IPS-NIHi7 (cell line): ENCODE results near the gene POMGNT1.
A peak's percentile ranks its signal among the peaks of the same experiment; 100 is the strongest.
"Not testable (repeated sequence)": the region's sequence is repeated elsewhere in the genome, so short reads cannot be mapped to it uniquely, and the experiment has no call there.

Source experiments
- DNase-seq: peaks from one replicate; pipeline ENCODE4 v3.0.0; 2012; ENCODE audit warnings: mixed read lengths; ENCODE audit errors: extremely low spot score

The POMGNT1 gene

DNA sequence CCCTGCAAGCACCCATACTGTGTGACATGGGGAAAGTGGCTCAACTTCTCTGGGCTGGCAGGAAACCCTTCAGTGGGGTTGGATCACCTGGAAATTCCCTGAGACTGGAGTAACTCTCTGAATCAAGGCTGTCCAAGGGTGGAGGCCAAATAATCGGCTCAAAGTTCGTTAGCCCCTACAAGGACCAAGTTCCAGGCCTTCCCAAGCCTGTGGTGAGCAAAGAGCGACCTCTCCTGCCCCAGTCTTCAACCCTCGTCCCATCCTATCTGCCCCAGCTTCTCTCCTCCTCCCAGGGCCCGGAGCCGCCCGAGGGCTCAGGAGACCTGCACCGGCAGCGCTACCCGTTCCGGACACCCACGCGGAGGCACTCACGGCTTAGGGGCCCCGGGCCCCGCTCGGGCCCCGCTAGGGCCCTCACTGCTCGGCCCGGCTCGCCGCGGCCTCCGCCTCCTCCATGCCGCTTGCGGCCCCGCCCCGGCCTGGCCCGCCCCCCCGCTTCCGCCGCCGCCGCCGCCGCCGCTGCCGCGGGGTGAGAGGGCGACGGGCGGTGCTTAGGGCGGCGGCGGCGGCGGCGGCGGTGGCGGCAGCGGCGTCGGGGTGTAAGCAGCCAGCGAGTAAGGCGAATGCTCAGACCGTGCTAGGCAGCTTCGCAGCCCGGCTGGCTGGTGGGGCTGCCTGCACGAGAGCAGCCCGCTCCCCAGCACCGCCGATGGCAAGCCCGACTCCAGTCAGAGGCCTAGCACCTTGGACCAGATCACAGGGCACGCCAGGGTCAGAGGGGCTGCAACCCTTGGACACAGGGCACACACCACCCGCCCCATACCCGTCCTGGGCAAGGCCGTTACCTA lies at the start of gene POMGNT1:
Gene POMGNT1 (minus strand): TSS at position 471 of the 848 bp plus-strand sequence. CDS start 613 bp downstream, outside the sequence.
- DNase-seq, result peak; percentile 94

DNA sequence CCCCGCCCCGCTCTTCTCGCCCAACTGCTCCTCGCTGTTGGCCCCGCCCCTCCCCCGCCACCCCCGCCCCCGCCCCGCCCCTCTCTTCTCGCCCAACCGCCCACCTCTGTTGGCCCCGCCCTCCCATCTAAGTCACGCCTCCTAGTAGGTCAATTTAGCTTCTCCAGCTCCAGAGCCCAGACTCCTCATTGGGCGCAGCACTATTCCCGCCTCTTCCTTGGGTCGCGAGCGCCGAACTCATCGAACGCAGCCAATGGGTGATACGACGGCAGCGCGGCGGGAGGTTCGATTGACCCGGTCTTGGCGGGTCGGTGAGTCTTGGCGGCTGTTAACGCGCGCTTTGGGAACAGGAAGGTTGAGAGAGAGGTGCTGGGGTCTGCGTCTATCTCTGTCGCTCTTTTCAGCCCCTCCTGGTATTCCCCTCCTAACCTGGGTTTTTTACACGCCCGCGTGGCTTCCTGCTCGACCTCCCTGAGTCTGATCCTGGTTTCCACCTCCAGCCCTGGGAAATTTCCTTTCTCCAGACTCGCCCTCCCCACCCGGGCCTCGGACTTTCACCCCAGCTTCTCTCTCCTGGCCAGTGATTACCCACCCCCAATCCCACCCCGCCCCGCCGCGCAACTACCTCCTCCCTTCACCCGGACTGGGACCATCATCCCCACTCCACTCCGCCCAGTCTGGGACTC lies 49.3 kb upstream of the POMGNT1 start, which contains the start of gene RAD54L:
Gene RAD54L (plus strand): TSS at position 328 of the 686 bp plus-strand sequence. CDS start 643 bp downstream, outside the sequence.
- DNase-seq, result peak; percentile 98

DNA sequence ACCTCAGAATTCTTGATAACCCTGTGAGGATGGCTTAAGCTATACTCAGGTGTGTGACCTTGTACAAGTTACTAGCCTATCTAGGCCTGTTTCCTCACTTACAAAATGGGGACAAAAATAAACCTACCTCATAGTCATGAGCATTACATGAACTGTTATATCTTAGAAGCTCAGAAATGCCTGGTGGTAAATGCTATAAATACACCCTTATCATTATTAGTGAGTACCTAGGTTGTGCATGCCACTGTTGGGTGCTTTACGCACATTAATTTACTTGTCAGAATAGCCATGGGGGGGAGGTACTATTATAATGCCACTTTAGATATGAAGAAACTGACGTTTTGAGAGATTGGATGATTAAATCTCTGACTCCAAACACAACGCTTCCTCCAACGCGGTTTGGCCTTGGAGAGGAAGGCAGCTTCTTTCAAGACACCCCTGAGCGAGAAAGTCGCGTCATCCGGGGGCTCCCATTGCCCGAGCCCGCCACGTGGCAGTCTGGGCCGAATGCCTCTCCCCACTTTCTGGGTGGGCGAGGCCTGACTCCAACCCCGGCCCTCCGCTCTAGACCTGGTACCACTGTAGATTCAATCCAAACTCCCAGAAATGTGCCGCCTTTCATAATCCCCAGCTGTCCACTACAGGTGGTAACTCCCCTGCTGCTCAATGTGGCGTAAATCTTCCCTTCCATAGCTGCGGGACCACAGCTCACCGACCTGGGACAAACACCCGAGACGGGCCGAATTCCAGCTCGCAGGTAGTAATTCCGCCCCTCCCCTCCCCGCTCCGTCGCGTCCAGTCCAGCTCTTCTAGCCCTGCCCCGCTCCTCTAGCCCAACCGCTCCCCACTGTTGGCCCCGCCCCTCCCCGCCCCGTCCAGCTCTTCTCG lies 48.6 kb upstream of the POMGNT1 start:
- peak; percentile 99 for DNase-seq

DNA sequence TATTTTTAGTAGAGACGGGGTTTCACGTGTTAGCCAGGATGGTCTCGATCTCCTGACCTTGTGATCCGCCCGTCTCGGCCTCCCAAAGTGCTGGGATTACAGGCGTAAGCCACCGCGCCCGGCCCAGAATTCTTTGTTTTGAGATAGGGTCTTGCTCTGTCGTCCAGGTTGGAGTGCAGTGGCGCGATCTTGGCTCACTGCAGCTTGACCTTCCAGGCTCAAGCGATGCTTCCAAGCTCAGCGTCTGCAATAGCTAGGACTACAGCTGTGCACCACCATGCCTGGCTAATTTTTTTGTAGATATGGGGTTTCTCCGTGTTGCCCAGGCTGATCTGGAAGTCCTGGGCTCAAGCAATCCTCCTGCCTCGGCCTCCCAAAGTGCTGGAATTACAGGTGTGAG lies 47.9 kb upstream of the POMGNT1 start:
- not testable (repeated sequence) for DNase-seq

DNA sequence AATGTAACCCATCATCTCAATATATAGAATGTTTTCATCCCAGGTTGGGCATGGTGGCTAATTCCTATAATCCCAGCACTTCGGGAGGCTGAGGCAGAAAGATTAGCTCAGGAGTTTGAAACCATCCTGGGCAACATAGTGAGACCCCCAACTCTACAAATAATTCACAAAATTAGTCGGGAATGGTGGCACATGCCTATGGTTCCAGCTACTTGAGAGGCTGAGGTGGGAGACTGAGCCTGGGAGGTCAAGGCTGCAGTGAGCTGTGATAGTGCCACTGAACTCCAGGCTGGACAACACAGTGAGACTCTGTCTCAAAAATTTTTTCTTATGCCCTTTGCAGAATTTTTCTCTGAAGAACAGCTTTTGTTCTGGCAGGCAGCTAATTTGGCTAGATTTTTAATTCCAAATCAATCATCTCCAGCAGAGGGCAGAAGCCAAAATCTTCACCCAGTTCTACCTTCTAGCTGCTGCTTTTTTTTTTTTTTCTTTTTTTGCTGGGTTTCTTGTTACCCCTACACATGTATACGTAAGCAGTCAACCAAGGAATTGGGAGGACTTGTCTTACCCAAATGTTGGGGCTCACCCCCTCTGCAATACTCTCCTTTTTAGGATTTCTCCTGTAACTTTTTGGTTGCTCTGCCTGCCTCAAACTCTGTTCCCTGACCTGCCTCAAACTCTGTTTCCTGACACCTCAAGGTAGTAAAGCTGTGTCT lies 46.6 kb upstream of the POMGNT1 start:
- DNase-seq, result peak; percentile 43

DNA sequence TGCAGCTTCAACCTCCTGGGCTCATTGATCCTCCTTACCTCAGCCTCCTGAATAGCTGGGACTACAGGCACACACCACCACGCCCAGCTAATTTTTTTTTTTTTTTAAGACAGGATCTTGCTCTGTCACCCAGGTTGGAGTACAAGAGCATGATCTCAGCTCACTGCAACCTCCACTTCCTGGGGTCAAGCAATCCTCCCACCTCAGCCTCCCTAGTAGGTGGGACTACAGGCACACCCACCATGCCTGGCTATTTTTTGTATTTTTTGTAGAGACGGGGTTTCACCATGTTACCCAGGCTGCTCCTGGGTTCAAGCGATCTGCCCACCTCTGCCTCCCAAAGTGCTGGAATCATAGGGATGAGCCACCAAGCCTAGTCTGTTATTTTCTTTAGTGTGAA lies 45.6 kb upstream of the POMGNT1 start:
- not testable (repeated sequence) for DNase-seq

DNA sequence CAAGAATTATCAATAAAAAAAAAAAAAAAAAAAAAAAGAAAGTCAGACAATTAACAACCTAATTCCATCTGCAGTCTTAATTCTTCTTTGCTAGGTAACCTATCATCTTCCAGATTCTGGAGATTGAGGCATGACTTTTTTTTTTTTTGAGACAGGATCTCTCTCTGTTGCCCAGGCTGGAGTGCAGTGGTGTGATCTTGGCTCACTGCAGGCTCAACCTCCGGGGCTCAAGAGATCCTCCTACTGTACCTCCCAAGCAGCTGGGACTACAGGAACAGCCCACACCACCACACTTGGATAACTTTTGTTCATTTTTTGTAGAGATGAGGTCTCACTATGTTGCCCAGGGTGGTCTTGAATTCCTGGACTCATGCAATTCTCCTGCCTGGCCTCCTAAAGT lies 44.7 kb upstream of the POMGNT1 start:
- no peak for DNase-seq

DNA sequence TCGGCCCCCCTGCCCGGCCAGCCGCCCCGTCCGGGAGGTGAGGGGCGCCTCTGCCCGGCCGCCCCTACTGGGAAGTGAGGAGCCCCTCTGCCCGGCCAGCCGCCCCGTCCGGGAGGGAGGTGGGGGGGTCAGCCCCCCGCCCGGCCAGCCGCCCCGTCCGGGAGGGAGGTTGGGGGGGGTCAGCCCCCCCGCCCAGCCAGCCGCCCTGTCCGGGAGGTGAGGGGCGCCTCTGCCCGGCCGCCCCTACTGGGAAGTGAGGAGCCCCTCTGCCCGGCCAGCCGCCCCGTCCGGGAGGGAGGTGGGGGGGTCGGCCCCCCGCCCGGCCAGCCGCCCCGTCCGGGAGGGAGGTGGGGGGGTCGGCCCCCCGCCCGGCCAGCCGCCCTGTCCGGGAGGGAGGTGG lies 43.5 kb upstream of the POMGNT1 start:
- DNase-seq, result not testable (repeated sequence)

DNA sequence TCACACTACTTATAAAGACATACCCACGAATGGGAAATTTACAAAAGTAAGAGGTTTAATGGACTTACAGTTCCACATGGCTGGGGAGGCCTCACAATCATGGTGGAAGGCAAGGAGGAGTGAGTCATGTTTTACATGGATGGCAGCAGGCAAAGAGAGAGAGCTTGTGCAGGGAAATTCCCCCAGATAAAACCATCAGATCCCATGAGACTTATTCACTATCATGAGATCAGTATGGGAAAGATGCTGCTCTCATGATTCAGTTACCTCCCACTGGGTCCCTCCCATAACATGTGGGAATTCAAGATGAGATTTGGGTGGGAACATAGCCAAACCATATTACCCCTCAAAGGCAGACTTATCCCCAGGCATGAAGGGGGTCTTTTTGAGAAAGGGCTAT lies 40.6 kb upstream of the POMGNT1 start:
- DNase-seq, result not testable (repeated sequence)

DNA sequence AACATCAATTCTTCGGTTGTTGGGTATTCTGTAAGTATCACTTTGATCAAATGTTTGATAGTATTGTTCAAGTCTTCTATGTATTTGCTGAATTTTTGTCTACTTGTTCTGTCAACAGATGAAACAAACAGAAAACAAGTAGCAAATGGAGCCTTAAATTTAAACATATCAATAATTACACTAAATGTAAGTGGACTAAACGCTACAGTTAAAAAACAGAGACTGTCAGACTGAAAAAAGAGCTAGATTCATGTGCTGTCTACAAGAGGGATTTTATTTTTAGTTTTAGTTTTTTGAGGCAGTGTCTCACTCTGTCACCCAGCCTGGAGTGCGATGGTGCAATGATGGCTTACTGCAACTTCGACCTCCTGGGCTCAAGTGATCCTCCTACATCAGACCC lies 38.6 kb upstream of the POMGNT1 start:
- no peak for DNase-seq

DNA sequence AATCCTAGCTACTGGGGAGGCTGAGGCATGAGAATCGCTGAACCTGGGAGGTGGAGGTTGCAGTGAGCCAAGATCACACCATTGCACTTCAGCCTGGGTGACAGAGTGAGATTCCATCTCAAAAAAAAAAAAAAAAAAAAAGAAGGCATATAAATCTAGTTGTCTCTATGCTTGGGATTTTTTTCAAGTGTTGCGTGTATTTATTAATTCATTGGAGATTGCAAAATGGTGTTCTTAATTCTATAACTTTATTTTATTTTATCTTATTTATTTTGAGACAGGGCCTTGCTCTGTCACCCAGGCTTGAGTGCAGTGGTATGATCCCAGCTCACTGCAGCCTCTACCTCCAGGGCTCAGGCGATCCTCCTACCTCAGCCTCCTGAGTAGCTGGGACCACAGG lies 33.0 kb upstream of the POMGNT1 start:
- not testable (repeated sequence) for DNase-seq

DNA sequence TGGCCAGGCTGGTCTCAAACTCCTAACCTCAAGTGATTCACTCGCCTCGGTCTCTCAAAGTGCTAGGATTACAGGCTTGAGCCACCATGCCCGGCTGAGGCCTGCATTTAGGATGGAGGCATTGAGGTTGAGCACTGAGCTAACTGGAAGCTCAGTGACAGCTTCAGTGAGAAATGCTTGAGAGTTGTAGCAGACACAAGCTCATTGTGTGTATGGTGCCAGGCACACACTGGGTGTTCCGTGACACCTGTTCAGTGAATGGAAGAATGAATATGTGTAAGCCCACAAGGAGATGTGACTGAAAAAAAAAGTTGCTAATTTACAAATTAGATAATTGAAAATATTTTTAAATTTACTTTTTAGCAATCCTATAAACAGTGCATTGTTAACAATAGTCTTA lies 26.7 kb upstream of the POMGNT1 start:
- no peak for DNase-seq

DNA sequence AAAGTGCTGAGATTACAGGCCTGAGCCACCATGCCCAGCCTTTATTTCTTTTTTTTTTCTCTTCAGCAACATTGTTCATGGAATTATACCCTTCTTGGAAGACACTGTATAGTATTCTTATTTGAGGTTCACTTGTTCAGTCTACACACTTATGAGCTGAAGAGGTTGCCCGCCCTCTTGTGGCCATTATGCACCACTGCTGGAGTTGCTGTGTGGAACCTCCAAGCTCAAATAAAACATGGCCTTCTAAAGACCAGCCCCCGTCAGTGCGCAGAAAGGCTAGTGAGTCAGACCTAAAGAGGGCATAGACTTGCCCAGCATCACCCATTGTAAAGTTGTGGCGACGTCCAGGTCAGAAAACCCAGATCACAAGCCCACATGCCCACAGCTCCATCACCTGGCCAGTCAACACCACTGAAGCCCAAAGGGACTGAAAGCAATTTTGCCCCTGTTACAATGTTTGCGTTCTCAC lies 25.3 kb upstream of the POMGNT1 start:
- DNase-seq, result peak; percentile 77

DNA sequence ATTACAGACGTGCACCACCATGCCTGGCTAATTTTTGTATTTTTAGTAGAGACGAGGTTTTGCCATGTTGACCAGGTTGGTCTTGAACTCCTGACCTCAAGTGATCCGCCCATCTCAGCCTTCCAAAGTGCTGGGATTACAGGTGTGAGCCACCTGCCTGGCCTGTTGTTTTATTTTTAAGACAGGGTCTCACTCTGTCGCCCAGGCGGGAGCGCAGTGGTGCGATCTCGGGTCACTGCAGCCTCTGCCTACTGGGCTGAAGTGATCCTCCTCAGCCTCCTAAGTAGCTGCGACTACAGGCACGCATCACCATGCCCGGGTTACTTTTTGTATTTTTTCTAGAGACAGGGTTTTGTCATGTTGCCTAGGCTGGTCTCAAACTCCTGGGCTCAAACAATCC lies 24.8 kb upstream of the POMGNT1 start:
- not testable (repeated sequence) for DNase-seq

DNA sequence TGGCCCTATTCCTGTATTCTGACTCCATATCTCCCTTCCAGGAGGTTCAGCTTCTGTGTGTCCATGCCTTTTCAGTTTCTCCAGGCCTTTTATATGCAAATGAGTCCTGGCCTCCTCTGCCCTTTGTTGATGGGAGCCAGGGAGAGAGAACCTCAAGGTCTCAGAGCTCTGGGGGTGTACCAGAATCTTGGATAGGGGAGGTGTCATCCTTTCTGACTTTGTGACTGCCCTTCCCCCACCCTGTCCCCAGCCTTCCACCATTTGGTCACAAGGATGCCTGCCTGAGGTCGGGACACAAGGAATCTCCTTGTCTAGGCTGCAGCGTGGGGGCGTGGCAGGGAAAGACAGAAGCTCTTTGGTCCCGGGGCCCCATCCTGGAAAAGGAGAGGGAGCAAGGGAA lies 23.5 kb upstream of the POMGNT1 start:
- peak; percentile 44 for DNase-seq

DNA sequence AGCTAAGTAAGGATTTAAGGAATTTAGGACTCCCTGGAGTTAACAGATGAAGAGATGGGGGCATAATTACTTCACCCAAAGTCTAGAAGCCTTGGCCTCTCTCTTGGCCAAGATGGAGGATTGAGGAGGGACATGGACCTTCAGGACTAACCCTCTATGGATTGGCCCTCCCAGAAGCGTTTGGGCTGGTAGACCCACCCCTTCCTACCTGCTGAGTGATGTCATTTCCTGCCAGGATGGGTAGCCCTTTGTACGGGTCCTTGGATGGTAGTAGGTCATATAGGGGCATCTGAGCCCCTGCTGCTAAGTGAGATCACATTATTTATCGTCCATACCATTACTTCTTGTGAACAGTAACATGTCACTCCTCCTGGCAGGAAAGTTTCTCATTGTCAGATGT lies 22.6 kb upstream of the POMGNT1 start:
- DNase-seq, result no peak

DNA sequence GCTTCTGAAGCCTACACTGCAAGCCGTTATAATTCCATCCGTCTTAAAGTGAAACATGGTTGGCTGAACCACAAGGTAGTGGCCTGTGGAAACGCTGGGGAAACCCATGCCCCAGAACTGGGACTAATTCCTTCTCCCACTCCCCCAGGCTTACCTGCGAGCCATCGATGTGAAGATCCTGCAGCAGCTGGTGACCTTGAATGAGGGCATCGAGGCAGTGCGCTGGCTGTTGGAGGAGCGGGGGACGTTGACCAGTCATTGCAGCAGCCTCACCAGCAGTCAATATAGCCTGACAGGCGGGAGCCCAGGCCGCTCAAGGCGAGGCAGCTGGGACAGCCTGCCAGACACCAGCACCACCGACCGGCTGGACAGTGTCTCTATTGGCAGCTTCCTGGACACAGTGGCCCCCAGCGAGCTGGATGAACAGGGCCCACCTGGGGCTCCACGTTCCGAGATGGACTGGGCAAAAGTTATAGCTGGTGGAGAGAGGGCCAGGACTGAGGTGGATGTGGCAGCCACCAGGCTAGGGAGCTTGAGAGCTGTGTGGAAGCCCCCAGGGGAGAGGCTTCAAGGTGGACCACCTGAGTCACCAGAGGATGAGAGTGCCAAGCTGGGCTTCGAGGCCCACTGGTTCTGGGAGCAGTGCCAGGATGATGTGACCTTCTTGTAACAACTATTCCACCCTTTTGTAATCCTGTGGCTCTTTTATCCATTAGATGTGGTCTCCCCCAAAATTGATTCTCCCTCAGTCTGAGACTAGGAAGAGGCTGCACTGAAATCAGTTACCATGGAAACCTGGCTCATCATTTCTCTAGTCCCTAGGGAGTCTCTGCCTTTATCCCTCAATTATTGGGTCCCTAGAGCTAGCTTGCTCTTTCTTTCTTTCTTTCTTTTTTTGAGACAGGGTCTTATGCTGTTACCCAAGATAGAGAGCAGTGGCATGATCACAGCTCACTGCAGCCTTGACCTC lies 21.6 kb upstream of the POMGNT1 start:
- no peak for DNase-seq

DNA sequence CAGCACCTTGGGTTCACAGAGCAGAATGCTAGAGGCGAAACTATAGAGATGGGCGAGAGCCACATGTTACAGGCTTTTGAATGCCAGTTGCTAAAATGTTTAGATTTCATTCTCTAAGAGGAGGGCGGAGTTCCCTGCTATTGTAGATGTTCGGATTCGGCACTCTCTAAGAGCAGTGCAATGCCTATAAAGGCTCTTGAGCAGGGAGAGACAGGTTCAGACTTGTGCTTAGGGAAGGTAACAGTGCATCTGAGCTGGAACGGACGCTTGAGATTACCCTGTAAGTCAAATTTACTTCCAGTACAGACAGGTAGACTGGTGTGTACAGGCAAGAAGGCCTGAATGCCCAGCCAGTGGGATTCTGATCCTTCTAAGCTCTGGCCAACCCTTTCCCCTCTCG lies 20.2 kb upstream of the POMGNT1 start:
- no peak for DNase-seq

DNA sequence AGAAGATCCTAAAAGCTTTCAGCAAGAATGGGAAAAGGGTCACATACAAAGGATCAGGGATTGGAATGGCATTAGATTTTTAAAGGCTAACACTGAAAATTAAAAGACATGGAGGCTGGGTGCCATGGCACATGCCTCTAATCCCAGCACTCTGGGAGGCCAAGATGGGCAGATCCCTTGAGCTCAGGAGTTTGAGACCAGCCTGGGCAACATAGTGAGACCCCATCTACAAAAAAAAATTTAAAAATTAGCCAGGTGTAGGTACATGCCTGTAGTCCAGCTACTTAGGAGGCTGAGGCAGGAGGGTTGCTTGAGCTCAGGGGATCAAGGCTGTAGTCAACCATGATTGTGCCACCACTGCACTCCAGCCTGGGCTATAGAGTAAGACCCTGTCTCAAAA lies 17.3 kb upstream of the POMGNT1 start:
- DNase-seq, result no peak

DNA sequence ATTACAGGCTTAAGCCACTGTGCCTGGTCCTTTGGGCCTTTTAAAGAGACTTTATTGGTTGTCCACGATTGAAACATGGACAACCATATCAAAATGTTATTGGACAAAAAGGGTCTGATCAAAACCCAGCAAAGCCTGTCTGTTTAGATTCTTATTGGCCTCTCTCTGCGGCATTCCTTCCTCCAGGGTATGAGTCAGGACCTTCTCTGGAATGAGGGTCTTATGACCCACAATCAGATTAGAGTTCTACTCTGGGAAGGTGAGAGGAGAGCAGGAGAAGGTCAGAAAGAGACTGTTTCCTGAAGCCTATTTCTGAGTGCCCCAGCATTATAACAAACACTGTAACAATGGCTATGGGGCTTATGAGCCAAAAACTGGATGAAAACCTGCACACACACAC lies 12.8 kb upstream of the POMGNT1 start:
- peak; percentile 5 for DNase-seq
